K562 (cell line): ENCODE results near the gene KIF18B. TPM values are rescaled to one million over a fixed set of nuclear protein-coding genes. Genes with fewer than 3 reads are reported as not detected.

ENCODE experiments used
- CHD1 ChIP-seq: fragments of 200-600 bp; sonication (generic); IDR thresholded peaks from one replicate; pipeline ENCODE4 v1.6.1; 2012; ENCODE audit warnings: mild to moderate bottlenecking, moderate library complexity, low read length, inconsistent platforms
- ELF4 ChIP-seq: fragments of 450-650 bp; formaldehyde crosslinking; IDR thresholded peaks from 2 replicates; pipeline ENCODE4 v1.4.0; 2022; ENCODE audit warnings: missing genetic modification characterization
- FOXM1 ChIP-seq, 2 experiments: fragments of 450-650 bp in 1 of 2; sonication (generic) in 1 of 2; formaldehyde crosslinking in 1 of 2; IDR thresholded peaks; 2 replicates each; pipeline versions ENCODE4 v1.6.1 to v1.9.0; 2017 to 2022; ENCODE audit warnings: low read depth in 2 of 2, mild to moderate bottlenecking in 2 of 2, missing genetic modification reagents in 1 of 2, moderate library complexity in 1 of 2
- FOXP1 ChIP-seq: sonication (generic); formaldehyde crosslinking; IDR thresholded peaks from 2 replicates; pipeline ENCODE4 v1.8.0; 2022; ENCODE audit warnings: mild to moderate bottlenecking, missing genetic modification reagents
- MBD2 ChIP-seq: sonication (generic); IDR thresholded peaks from 2 replicates; pipeline ENCODE4 v1.6.1; 2016; ENCODE audit warnings: low read depth, borderline replicate concordance
- MEF2A ChIP-seq: IDR thresholded peaks from 2 replicates; pipeline ENCODE4 v1.6.1; 2011; ENCODE audit warnings: low read depth, mild to moderate bottlenecking, low read length, moderate library complexity; ENCODE audit not compliant: control insufficient read depth
- MTF1 ChIP-seq: fragments of 250-450 bp; sonication (Bioruptor Pico); IDR thresholded peaks from 2 replicates; pipeline ENCODE4 v1.9.0; 2021; ENCODE audit warnings: moderate library complexity, mild to moderate bottlenecking, inconsistent platforms, borderline replicate concordance
- PKNOX1 ChIP-seq: fragments of 450-650 bp; IDR thresholded peaks from 2 replicates; pipeline ENCODE4 v1.6.1; 2016
- POLR2G ChIP-seq: fragments of 200-400 bp; formaldehyde crosslinking; IDR thresholded peaks from 2 replicates; pipeline ENCODE4 v1.6.1; 2017; ENCODE audit warnings: low read depth, mild to moderate bottlenecking, antibody characterized with exemption, low read length, moderate library complexity
- TEAD2 ChIP-seq: fragments of 450-650 bp; IDR thresholded peaks from 2 replicates; pipeline ENCODE4 v1.6.1; 2016; ENCODE audit warnings: missing genetic modification characterization, control low read depth, missing compliant biosample characterization
- TSC22D4 ChIP-seq: fragments of 450-650 bp; IDR thresholded peaks from 2 replicates; pipeline ENCODE4 v1.6.1; 2016; ENCODE audit warnings: missing genetic modification characterization, missing biosample characterization, control low read depth
- YBX1 ChIP-seq: fragments of 450-650 bp; IDR thresholded peaks from 2 replicates; pipeline ENCODE4 v1.7.1; 2016; ENCODE audit warnings: mild to moderate bottlenecking
- ZNF239 ChIP-seq: fragments of 250-450 bp; sonication (Bioruptor Pico); IDR thresholded peaks from 2 replicates; pipeline ENCODE4 v1.4.0; 2020; ENCODE audit warnings: mild to moderate bottlenecking
- ZNF740 ChIP-seq, 3 experiments: fragments of 200-800 bp in 1 of 3; sonication (Bioruptor generic) in 1 of 3; sonication (generic) in 1 of 3; formaldehyde crosslinking in 1 of 3; IDR thresholded peaks; 2 replicates each; pipeline versions ENCODE4 v1.6.1 to v1.8.0; 2016 to 2022; ENCODE audit warnings: mild to moderate bottlenecking in 2 of 3, missing compliant biosample characterization in 2 of 3, missing genetic modification characterization in 2 of 3, missing genetic modification reagents in 1 of 3
- polyA plus RNA-seq, 8 experiments: library from polyadenylated mRNA; depleted of rRNA in 4 of 8; stranded (reverse) in 5 of 8; unstranded in 3 of 8; fragments of >200 nt; fragmentation: Nextera tagmentation in 2 of 8; fragmentation: Illumina TruSeq in 1 of 8; extraction: Ambion mirVana in 2 of 8; extraction: Trizol in 1 of 8; gene quantifications; 2 replicates each; pipeline versions ENCODE4 v1.2.1 to v1.2.3, GENCODE V29; 2011 to 2014; ENCODE audit warnings: inconsistent platforms in 1 of 8, missing spikeins in 1 of 8
- total RNA-seq, 7 experiments: library from RNA; depleted of rRNA in 6 of 7; stranded (reverse); fragments of >200 nt in 6 of 7; fragmentation: Illumina TruSeq in 2 of 7; extraction: Trizol in 2 of 7; gene quantifications; 2 replicates each; pipeline versions ENCODE4 v1.2.1 to v1.2.3, GENCODE V29; 2011 to 2021; ENCODE audit warnings: low replicate concordance in 1 of 7
- TF ChIP-seq, protein P1 (sequence below): fragments of 450-650 bp; IDR thresholded peaks from 2 replicates; pipeline ENCODE4 v1.6.1; 2017; ENCODE audit warnings: antibody characterized with exemption
- TF ChIP-seq, protein P2 (sequence below): fragments of 450-650 bp; formaldehyde crosslinking; IDR thresholded peaks from 2 replicates; pipeline ENCODE4 v1.4.0; 2022; ENCODE audit warnings: missing genetic modification characterization
- TF ChIP-seq, protein P3 (sequence below), 2 experiments: fragments of 450-650 bp in 1 of 2; IDR thresholded peaks; 2 replicates each; pipeline ENCODE4 v1.6.1; 2011 to 2017; ENCODE audit warnings: low read depth in 2 of 2, antibody characterized with exemption in 1 of 2, borderline replicate concordance in 1 of 2, low read length in 1 of 2, mild to moderate bottlenecking in 1 of 2, mixed read lengths in 1 of 2; ENCODE audit not compliant: control insufficient read depth in 1 of 2

The KIF18B gene
- total and polyA plus RNA-seq, 9 of the 15 experiments (the other 6 are each of a cell fraction or from before 2014, with no cell fraction given): 2.0 to 42.8 (median 13.2) TPM

- TF ChIP-seq, protein P1, sequence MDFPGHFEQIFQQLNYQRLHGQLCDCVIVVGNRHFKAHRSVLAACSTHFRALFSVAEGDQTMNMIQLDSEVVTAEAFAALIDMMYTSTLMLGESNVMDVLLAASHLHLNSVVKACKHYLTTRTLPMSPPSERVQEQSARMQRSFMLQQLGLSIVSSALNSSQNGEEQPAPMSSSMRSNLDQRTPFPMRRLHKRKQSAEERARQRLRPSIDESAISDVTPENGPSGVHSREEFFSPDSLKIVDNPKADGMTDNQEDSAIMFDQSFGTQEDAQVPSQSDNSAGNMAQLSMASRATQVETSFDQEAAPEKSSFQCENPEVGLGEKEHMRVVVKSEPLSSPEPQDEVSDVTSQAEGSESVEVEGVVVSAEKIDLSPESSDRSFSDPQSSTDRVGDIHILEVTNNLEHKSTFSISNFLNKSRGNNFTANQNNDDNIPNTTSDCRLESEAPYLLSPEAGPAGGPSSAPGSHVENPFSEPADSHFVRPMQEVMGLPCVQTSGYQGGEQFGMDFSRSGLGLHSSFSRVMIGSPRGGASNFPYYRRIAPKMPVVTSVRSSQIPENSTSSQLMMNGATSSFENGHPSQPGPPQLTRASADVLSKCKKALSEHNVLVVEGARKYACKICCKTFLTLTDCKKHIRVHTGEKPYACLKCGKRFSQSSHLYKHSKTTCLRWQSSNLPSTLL: no peak
- TF ChIP-seq FOXM1 (IDR thresholded peaks at IDR 0.05; ENCODE audit: low read depth) (peak; percentile 100), FOXM1 (CRISPR knock-in tag; IDR thresholded peaks at IDR 0.05; ENCODE audit: low read depth) (peak; percentile 99), PKNOX1 (peak; percentile 62), POLR2G (peak; percentile 95), ZNF239 (CRISPR knock-in tag) (no peak), MEF2A (no peak), MTF1 (CRISPR knock-in tag) (no peak), MBD2 (peak; percentile 57; the same call in 1 of the 2 replicates), ELF4 (peak; percentile 88), TEAD2 (tag) (no peak), FOXP1 (CRISPR knock-in tag) (peak; percentile 50), YBX1 (no peak), TSC22D4 (tag) (no peak), CHD1 (no peak), ZNF740 (CRISPR knock-in tag; IDR thresholded peaks at IDR 0.05) (0 out of 2 replicates have a peak, but pooled peaks have one; percentile 53), ZNF740 (tag; IDR thresholded peaks at IDR 0.05) (no peak)
- TF ChIP-seq, protein P2, sequence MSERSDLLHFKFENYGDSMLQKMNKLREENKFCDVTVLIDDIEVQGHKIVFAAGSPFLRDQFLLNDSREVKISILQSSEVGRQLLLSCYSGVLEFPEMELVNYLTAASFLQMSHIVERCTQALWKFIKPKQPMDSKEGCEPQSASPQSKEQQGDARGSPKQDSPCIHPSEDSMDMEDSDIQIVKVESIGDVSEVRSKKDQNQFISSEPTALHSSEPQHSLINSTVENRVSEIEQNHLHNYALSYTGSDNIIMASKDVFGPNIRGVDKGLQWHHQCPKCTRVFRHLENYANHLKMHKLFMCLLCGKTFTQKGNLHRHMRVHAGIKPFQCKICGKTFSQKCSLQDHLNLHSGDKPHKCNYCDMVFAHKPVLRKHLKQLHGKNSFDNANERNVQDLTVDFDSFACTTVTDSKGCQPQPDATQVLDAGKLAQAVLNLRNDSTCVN: no peak
- TF ChIP-seq, protein P3, sequence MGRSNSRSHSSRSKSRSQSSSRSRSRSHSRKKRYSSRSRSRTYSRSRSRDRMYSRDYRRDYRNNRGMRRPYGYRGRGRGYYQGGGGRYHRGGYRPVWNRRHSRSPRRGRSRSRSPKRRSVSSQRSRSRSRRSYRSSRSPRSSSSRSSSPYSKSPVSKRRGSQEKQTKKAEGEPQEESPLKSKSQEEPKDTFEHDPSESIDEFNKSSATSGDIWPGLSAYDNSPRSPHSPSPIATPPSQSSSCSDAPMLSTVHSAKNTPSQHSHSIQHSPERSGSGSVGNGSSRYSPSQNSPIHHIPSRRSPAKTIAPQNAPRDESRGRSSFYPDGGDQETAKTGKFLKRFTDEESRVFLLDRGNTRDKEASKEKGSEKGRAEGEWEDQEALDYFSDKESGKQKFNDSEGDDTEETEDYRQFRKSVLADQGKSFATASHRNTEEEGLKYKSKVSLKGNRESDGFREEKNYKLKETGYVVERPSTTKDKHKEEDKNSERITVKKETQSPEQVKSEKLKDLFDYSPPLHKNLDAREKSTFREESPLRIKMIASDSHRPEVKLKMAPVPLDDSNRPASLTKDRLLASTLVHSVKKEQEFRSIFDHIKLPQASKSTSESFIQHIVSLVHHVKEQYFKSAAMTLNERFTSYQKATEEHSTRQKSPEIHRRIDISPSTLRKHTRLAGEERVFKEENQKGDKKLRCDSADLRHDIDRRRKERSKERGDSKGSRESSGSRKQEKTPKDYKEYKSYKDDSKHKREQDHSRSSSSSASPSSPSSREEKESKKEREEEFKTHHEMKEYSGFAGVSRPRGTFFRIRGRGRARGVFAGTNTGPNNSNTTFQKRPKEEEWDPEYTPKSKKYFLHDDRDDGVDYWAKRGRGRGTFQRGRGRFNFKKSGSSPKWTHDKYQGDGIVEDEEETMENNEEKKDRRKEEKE (IDR thresholded peaks at IDR 0.05; ENCODE audit: borderline replicate concordance in 1 of 2, control insufficient read depth in 1 of 2, low read depth in 2 of 2, low read length in 1 of 2): no peak
Observed at GRCh38 chr17:44947461-44948314, at the start of gene KIF18B (continued).
